GM19193 (cell line): ENCODE data around the gene KRTAP24-1.

Experiments used
- POLR2A ChIP-seq: IDR thresholded peaks from 4 replicates; pipeline ENCODE4 v1.6.1; 2011; ENCODE audit not compliant: insufficient read depth, insufficient read length; ENCODE audit errors: extremely low read depth

KRTAP24-1 gene, protein sequence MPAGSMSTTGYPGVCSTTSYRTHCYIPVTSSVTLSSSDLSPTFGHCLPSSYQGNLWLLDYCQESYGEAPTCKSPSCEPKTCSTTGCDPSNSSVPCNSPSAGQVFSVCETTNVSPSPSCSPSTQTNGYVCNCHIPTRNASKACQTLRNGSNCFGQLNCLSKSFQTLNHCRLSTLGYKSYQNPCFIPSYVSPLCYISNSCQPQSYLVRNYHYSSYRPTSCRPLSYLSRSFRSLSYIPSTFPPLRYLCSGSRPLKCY

DNA sequence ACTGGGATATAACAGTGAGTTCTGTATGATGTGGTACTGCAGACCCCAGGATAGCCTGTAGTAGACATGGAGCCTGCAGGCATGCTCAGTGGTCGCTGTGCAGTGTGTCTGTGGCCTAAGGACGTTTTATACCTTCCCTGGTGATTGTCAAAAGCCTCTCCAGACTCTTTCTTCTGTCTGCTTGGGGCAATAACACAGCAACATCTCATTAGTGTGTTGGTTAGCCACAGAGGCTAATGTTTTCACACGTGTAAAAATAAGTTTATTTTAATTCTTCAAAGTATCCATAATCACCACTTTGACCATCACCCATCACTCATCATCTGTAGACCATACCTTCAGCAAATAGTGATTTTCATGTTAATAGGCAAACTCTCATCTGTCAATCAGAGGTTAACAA is at the start of gene KRTAP24-1:
KRTAP24-1 (minus strand) TSS at position 101 of the 400 bp plus-strand sequence; CDS start at position 83, 18 bp downstream.
- no peak for TF ChIP-seq POLR2A

DNA sequence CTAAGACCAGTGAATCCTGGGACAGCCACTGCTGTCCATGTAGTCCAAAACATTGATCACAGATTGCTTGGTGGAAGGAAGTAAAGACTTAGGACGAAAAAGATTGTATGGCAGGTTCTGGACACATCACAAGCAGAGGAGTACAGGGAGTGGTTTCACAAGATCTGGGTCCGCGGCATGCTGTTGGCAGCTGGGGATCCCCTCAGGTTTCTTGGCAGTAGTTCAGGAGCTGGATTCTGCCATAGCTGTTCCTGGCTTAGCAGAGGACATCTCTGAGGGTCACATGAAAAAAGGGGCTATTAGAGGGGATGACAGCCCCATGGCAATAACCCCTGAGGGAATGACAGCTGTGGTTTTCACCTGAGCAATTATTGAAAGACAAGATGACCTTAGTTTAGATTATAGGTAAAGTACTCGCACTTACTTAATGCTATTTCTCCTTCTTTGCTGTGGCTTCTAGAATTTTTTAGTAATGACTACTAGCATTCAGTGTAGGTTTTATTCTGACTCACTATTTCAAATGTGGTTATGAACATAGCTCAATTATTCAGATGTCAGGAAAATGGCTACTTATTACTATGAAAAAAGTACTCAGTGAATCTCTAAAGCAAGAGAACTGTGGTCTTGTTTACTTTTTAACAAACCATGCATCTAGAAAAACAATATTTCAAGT is 46.6 kb upstream of the KRTAP24-1 start:
- no peak for TF ChIP-seq POLR2A

- no peak for TF ChIP-seq POLR2A
Observed at GRCh38 chr21:30326390-30326789, 43.6 kb upstream of the KRTAP24-1 start.

- TF ChIP-seq POLR2A = no peak
Observed at GRCh38 chr21:30320215-30320614, 37.5 kb upstream of the KRTAP24-1 start, which contains the start of gene KRTAP26-1. Gene KRTAP26-1, minus strand, starts transcription at chr21:30320315. Its CDS starts 280 bp downstream, at chr21:30320035.

DNA sequence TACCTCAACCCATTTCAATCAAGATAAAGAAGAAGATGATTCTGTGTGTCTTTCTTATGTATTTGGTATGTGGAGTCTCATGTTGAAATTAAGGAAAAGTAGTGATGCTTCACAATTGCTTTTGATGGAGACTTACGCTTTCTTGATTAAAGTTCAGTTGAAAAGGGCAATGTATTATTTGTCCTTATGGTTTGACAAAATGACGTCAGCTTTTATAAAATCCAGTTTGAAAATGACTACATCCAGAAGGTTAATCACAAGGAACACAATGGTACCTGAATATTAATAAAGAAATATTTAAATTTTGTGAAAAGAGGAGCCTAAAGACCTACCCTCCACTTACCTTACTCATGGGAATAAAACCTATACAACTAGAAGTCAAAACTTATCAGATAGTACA is 33.0 kb upstream of the KRTAP24-1 start:
- TF ChIP-seq POLR2A = no peak

DNA sequence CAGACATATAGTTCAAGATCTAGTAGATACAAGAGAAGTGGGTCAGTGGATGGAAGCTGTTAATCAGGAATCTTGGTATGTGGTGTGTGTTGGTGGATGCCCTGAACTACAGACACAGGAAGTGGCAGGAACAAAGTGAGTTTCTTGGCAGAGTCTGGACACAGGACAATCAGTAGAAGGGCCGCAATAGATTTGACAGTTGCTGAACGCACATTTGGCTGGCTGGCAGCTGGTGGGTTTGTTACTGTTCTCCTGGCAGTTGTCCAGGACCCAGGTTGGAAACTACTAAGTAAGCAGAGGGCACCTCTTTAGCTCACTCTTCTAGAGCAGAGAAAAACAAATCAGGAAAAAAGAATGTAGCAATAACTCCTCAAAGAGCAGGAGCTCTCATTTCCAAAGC is 24.1 kb upstream of the KRTAP24-1 start:
- no peak for TF ChIP-seq POLR2A

DNA sequence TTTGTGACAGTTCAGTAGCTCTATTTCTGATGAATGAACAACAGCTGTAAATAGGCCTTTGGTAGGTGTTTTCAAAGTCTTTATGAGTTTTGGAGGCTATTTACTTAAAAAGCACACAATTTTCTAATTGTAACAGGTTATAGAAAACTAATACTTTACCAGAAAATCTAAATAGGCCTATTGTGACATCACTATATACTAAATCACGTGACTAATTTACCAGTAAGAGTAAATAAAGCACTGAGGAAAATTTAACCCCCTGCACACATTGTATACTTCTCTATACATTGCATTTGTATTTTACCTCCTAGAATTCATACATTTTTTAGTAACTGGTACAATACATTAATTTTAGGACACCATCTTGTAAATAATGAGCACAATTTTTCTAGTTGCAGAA is 22.4 kb upstream of the KRTAP24-1 start:
- TF ChIP-seq POLR2A = no peak

DNA sequence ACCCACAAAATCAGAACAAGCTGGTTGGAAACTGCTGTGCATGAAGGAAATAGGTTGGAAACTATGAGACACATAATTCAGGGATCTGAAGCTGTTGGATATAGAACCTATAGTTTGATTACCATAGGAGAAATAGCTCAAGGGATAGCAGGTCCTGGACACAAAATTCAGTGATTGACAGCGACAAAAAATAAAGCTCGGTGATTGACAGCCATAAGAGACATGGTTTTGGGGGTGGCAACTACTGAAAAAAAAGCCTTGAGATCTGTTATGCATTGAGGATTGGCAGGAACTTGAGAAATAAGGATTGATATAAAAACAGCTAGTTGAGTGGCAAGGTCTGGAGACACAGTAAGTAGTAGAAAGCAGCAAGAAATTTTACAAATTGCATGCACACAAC is 6.5 kb upstream of the KRTAP24-1 start, which contains the start of gene KRTAP25-1:
KRTAP25-1 (minus strand) TSS at position 300 of the 400 bp plus-strand sequence; CDS start at position 276, 24 bp downstream.
- no peak for TF ChIP-seq POLR2A

DNA sequence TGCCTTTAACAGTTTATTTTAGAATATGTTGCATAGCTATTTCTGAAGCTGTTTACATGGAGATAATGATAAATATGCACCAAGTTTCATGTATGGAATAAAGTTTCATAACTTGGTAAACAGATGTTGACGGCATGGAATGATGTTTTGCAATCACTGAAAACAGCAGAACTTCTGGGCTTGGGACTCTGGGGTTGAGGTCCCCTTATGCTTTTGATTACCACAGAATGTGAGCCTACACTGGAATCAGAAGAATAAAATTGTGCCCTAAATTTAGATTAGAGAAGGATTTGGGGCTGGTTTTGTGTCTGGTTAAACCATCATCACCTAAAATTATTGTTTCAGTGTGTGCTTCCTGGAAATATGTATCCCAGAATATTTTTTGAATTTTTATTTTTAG is 11.1 kb downstream of the KRTAP24-1 start:
- TF ChIP-seq POLR2A = no peak

GRCh38 chr21:30271156-30271555 is 11.6 kb downstream of the KRTAP24-1 start:
- TF ChIP-seq POLR2A = no peak

GRCh38 chr21:30269803-30270530 is 12.8 kb downstream of the KRTAP24-1 start:
- TF ChIP-seq POLR2A = no peak

- no peak for TF ChIP-seq POLR2A
Observed at GRCh38 chr21:30268608-30269197, 14.0 kb downstream of the KRTAP24-1 start.

GRCh38 chr21:30257773-30258172 is 25.0 kb downstream of the KRTAP24-1 start:
- no peak for TF ChIP-seq POLR2A

DNA sequence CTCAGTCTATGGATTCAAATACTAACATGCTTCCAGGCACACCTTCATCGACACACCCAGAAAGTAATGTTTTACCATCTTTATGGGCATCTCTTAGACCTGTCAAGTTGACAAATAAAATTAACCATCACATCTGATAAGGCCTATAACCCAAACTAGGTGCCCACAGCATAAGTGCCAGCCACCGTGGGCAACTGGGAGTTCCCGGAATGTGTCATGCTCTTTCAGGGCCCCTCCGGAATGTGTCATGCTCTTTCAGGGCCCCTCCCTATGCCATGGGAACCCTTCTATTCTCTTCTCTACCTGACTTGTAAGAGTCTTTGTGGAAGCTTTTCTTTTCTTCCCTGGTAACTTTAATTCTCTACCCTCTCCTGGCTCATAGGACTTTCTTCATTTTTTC is 26.6 kb downstream of the KRTAP24-1 start:
- TF ChIP-seq POLR2A = no peak

- TF ChIP-seq POLR2A = no peak
Observed at GRCh38 chr21:30255679-30256078, 27.1 kb downstream of the KRTAP24-1 start.

DNA sequence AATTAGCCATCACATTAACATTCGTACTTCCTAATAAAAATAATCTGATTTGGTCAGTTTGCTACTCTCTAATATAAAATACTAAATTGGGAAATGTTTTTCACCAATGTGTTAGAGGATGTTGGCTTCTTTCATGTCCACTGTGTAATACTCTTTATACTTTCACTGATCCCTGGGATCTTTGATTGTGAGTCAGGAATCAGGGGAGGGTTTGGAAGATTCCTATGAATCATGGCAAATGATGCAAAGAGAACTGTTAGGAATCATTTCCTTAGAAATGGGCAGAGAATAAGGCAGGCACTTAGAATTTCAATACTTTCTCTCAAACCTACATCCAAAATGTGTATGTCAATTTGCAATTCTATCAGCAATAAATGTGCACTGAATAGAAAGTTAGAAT is 31.0 kb downstream of the KRTAP24-1 start:
- TF ChIP-seq POLR2A = no peak

DNA sequence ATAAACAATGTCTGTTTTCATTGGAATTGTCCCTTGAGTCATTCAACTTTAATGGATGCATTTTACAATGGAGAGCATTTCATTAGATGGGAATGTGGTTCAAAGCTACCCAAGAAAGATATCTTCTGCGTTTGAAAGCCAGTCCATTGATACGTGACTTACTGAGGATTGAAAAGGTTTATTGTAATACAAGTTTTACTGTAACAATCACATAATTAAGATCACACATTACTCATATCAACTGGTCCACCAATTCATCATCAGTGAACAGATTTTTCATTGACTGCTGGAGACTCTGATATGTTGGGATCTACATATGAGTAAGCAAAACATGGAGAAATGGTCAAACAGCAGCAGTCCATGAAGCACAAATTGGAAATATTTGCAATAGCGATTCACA is 32.8 kb downstream of the KRTAP24-1 start:
- TF ChIP-seq POLR2A = no peak
